Endothelial cell of umbilical vein (primary cell): ENCODE results near the gene C4orf50.

Source experiments
- CTCF ChIP-seq, 2 donors: IDR thresholded peaks; 1 replicate in 1 of 2; 2 replicates in 1 of 2; pipeline ENCODE4 v1.5.1; 2011; ENCODE audit warnings: low read length in 2 of 2, mild to moderate bottlenecking in 2 of 2, moderate library complexity in 2 of 2, control low read depth in 1 of 2, inconsistent platforms in 1 of 2, low read depth in 1 of 2; ENCODE audit not compliant: insufficient read depth in 1 of 2; ENCODE audit errors: extremely low read depth in 1 of 2
- EZH2 ChIP-seq: IDR thresholded peaks from 2 replicates; pipeline ENCODE4 v1.6.1; 2012; ENCODE audit warnings: borderline replicate concordance, low read depth, mild to moderate bottlenecking, moderate library complexity, low read length, inconsistent platforms; ENCODE audit not compliant: severe bottlenecking
- JUN ChIP-seq: IDR thresholded peaks from 2 replicates; pipeline ENCODE4 v1.6.1; 2011; ENCODE audit warnings: borderline replicate concordance, low read depth; ENCODE audit not compliant: insufficient read length, insufficient read depth
- MAX ChIP-seq: IDR thresholded peaks from 2 replicates; pipeline ENCODE4 v1.6.1; 2011; ENCODE audit not compliant: insufficient read depth, insufficient read length
- MYC ChIP-seq: IDR thresholded peaks from one replicate; pipeline ENCODE4 v1.6.1; 2011; ENCODE audit warnings: mild to moderate bottlenecking, low read depth, low read length
- POLR2A ChIP-seq: IDR thresholded peaks from 2 replicates; pipeline ENCODE4 v1.6.1; 2012; ENCODE audit warnings: low read depth, mild to moderate bottlenecking, control low read depth, low read length
- POLR2AphosphoS5 ChIP-seq: IDR thresholded peaks from 2 replicates; pipeline ENCODE4 v1.6.1; 2012; ENCODE audit warnings: low read depth, mild to moderate bottlenecking, control low read depth, low read length, moderate library complexity; ENCODE audit not compliant: insufficient read depth

GRCh38 chr4:5976431-5976830 is 41.8 kb downstream of the C4orf50 start:
- TF ChIP-seq CTCF (IDR thresholded peaks at IDR 0.05; ENCODE audit: extremely low read depth in 1 of 2, insufficient read depth in 1 of 2, low read depth in 1 of 2, low read length in 2 of 2) (no peak), POLR2A (no peak), MAX (no peak), JUN (no peak), POLR2AphosphoS5 (no peak), EZH2 (no peak), MYC (no peak)
